SHP77 (cell line): ENCODE results near the gene CCDC157.
"Not testable (repeated sequence)": the region's sequence is repeated elsewhere in the genome, so short reads cannot be mapped to it uniquely, and the experiment has no call there.

Experiments used
- DNase-seq, 2 experiments: peaks; one replicate each; lab custom pipeline; 2025; lab: John Stamatoyannopoulos, UW

CCDC157 gene

DNA sequence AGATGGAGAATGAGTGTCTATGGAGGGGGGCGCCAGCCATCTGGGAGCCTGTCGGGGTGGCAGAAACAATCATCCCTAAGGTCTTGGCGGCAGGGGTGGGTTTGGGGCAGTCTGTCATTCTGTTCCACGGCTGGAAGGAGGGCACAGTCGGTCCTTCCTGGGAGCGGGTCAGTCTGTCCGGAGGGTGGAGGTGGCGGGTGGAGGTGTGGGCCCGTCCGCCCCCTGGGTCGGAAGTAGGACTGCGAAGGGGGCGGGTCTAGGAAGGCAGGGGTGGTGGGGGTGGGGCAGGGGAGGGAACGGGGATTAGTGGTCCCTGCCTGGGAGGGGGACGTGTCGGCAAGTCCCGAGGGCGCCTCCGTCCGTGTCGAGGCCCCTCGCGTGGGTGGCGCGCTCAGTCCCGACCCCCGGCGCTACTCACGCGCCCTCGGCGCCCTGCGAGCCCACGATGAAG lies 30.5 kb upstream of the CCDC157 start:
- no peak for DNase-seq

DNA sequence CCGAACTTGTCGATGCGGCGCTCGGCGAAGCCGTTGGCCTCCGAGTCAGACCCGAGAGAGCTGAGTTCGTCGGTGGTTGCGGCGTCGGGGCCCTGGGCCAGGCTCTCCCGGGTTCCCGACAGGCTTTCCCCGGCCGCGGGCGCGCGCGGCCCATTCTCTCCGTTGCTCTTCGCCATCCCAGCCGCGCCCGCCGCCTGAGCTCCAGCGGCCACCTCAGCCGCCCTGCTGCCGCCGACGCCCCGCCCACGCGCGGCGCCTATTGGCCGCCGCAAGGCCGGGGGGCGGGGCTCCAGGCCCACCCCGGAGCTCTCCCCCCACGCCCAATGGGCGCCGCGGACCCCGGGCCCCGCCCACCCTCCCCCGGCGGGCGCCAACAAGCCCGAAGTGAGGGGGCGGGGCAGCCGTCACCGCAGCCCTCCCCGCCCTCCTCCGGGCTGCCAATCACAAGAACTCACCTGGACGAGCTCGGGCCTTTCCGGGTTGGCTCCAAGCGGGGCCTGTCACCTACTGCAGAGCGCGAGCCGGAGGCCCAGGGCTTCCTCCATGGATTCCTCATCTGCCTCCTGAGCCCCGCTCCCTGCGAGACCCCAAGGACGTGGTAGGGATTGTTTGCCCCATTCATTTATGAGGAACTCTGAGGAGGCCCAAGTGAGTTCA lies 30.0 kb upstream of the CCDC157 start, which contains the start of gene TBC1D10A:
Gene TBC1D10A, minus strand, starts transcription at position 236 of the 657 bp plus-strand sequence. Its CDS starts 60 bp downstream, at position 176.
- DNase-seq: peak; percentile 89 to 93

DNA sequence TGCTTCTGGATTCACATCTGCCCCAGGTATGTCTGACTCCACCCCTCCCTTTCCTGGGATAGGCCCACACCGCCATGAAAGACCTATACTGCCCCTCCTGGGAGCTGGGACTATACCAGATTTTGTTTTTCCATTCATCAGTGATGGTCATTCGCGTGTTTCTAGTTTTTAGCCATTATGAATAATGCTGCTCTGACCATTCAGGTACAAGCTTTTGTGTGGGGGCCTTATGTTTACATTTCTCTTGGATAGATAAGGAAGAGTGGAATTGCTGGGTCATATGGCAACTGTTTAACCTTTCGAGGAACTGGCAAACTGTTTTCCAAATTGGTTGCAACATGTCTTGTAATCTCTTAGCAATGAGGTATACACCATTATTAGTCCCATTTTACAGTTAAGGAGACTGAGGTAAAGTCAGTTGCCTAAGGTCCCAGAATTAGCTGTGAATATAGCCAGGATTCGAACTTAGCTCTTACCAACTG lies 28.9 kb upstream of the CCDC157 start:
- DNase-seq: no peak

DNA sequence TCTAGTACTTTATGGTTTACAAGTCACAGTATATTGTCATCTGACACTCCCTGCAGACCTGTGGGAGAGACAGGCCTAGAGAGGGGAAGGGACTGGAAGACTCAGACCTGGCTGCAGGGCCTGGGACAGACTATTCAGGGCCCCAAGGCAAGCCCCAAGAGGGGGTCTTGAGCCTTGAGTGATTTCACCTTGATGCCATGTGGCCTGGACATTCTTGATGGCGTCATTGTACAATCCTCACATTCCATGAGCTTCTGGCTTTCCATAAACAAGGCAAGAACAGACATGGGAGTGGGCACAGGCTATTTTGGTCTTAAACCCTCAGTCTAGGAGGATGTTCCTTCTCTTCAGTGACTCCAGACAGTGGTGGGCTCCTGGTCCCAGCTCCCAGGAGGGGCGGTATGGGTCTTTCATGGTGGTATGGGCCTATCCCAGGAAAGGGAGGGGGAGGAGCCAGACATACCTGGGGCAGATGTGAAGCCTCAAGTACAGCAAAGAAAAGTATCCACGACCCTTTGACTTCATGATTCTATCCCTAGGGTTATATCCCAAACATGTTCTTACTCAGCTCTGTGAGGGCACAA lies 28.2 kb upstream of the CCDC157 start:
- no peak for DNase-seq

DNA sequence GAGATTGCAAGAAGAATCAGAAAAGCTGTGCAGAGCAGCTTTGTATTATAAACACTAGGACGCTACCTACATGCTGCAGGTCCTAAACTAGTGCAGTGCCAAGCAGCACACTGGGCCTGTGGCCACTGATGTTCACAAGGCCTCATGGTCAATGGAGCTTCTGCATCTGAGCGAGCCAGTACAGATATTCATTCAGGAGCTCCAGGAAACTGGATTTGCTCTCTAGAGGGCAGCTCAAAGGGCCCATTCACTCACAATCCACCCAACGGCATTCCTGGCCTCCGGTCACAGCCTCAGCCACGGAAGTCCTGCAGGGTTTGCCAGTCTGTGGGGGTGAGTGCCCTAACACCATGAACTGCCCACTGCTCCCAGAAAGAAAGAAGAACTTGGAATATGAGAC lies 24.3 kb upstream of the CCDC157 start:
- no peak for DNase-seq

DNA sequence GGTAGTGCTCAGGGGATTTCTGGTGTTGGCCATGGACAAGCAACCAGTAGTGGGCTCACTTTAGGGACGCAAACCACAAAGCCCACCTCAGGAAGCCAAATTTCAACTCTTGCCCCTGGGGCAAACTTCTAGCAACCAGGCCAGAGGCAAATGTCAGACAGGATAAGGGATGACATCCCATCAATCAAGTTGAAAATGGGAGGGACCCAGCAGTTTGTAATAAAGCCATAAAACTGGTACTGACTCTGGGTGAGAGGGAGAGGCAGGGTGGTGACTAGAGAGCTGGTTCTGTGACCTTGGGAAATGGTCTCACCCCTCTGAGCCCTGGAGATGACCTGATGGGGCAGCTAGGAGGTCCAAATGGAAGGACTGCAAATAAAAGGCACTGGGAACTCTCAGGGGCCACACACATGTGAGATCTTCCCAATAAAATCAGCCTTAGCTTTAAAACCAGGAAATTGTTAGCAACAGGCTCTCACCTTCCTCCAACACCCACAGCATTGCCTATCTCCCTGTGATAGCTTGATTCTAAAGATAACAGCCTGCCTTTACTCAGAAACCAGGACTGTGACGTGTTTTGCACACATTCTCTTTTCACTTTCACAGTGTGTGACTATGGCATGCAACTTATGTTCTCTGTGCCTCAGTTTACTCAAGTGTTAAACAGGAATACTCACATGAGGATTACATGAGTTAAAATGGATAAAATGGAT lies 23.7 kb upstream of the CCDC157 start:
- DNase-seq: no peak

DNA sequence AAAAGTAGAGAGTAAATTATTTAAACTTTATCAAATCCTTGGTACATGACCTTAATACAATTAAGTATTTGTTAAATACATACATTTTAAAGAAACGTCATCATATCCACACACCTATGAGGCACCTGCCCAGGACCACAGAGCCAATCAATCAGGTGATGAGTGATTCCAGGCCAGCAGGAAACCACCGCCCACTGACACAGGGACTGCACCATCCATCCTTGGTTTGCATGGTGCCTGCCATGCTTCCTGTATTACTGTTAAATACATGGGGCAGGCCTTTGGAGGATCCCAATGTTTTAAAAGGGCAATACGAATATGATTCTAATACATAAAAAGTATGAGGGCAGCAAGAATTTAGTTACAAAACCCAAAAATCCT lies 23.1 kb upstream of the CCDC157 start:
- DNase-seq: no peak

DNA sequence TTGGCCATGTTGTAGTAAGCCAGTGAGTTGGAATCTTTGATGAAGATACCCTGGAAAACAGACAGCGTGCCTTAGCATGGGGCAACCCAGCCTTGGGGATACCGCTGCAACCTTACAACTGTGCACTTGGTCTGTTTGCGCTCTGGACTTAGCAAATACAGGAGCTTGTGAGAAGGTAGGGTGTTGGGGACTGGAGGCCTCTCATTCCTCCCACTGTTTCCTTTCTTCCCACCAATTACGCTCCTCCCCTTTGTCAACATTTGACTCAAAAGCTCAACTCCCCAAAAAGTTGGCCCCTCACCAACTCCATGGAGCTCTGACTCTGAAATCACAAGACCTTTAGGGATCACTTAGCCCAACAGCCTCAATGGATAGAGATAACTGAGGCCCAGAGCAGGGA lies 22.2 kb upstream of the CCDC157 start:
- DNase-seq: no peak

DNA sequence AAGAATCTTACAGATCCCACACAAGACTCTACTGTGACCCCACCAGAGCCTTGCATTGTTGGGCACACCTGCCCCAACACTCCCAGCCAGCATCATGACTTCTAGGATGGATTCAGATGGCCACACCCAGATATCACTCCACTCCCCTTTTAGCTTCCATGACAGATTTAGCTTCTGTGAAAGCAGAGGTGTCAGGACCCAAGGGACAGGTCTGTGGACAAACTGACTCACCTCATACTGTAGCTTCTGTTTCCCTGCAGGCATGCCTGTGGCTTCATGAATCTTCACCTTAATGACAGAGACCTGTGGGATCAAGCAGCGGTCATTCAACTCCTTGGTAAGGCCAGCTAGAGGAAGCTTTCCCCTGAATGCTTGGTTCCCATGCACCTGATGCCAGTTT lies 21.6 kb upstream of the CCDC157 start:
- DNase-seq: no peak

DNA sequence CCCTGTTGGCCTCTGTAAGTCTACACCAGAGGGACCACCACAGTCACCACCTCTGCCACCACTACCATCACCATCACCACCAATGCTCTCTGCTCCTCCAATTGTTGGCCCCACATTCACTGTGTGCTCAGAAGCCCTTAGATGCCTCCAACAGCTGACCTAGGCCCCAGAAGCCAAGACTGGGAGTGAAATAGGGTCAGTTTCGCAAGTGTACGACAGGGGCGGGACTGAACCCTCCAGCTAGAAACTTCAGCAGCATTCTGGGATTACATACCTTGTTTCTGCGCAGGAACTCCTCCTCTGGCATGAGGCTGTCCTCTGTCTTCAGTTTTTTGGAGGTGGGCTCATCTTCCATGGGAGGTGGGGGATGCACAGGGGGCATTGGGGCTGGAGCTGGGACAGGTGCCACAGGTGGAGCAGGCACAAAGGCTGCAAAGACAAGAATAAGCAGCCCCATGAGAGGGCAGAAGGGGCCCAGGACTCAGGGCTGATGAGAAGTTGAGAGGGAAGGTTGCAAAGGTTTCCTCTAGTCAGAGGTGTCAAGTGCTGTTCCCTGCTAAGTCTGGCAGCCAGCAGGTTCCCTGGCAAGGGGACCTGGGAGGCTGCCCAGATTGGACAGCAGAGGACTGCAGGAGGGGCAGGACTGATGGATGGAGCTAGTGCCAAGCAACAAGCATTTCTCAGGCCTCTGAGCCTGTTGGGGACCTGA lies 19.9 kb upstream of the CCDC157 start:
- no peak for DNase-seq

DNA sequence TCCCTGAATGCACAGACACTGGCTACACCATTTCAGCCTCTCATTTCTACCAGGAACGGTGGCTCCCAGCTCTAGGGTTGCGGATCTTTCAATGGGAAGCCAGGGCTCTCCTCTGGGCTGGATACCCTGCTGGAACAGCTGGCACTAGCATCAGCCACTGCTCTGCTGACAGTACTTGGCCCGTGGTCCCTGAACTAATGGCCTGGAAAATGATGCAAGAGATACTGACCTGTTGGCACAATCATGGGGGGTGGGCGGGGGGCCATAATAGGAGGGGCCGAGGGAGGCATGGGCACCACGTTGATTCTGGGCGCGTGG lies 19.4 kb upstream of the CCDC157 start:
- DNase-seq: no peak

DNA sequence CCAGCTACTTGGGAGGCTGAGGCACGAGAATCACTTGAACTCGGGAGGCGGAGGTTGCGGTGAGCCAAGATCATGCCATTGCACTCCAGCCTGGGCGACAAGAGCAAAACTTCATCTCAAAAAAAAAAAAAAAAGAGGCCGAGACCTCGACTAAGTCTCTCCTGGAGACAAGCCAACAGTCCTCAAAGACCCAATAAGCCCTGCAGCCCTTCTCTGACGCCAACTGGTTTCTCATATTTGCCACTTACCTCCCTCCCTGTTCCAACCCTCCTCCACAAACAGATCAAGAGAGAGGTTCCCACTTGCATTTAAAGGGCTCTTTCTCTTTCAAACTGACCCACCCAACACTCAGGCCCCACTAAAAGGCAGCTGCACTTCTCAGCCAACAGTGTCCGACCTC lies 18.5 kb upstream of the CCDC157 start:
- DNase-seq: not testable (repeated sequence)

DNA sequence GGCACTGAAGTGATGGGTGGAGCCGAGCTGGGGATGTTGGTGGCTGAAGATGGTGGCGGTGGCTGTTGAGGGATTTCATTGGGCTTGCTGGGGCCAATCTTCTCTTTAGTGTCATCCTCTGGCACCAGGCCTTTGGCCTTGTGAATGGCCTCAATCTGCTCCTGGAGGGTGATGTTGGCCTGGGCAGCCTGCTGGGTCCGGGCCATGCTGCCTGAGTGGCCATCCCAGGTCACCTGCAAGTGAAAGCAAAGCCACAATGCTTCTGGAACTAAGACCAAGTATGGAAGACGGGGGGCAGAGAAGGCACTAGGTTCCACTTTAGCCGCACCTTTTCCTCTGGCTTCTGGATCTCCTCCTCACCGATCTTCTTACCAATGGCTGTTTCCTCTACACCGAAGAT lies 18.0 kb upstream of the CCDC157 start:
- DNase-seq: no peak

DNA sequence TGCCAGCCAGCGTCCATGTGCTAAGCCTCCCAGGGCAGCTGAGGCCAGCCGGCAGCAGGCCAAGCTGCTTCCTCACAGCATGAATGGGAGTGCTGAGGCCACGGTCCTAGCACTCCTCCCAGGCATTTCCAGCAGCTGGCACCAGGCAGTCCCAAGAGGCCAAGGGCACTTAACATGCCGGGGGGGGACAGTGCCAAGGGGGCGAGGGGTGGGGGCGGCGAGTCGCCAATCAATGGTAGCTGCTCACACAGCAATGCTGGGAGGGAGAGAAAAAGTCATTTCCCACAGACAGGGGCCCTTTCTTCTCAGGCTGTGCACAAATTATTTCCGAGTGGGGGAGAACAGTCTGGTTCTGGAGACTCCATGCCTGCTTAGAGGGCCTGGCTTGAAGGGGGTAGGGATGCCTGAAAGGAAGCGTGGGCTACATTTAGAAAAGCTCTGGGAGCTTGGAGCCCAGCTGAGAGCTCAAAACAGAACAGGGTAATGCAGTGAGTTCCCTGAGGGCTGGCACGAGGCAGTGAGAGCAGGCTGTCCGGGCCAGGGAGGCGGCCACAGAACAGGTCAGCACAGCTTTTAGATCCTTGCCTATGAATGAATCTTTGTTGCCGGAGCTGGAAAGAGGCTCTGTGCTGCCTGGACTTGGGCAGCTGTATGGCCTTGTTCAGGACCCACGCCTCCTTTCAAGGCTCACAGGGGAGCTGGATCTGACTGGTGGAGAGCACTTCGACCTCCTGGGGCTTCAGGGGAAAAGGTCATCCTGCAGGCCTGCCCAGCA lies 15.7 kb upstream of the CCDC157 start:
- no peak for DNase-seq

DNA sequence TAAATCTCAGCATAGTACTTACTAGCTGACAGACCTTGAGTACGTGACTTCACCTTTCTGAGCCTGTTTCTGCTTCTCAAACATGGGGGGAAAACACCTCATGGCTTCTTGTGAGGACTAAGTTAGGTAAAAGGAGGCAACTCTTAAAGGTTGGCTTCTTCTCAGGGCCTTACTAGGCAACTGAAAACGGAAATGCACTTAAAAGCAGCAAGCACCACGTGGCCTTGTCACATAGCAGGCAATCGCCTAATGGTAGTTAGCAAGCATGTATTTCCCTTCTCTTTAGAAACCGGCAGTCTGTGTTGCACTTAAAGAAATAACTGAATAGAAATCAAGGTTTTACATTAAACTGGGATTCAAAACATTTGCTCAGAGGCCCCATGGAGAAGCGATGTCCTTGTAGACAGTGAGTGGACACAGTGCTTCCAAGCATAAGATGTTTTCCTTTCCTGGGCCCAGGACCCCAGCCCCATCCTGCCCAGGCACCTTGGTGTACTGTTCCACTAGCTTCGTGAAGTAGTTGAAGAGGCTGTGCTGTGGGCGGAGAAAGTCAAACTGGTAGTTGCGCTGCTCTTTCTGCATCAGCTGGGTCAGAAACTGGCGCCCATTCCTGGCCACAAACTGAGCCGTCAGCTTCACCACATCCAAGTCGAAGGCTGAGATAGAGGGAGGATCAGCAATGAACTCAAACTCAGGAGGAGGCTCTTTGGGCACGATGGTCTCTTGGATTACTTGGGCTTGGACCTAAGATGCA lies 12.2 kb upstream of the CCDC157 start:
- DNase-seq: no peak

DNA sequence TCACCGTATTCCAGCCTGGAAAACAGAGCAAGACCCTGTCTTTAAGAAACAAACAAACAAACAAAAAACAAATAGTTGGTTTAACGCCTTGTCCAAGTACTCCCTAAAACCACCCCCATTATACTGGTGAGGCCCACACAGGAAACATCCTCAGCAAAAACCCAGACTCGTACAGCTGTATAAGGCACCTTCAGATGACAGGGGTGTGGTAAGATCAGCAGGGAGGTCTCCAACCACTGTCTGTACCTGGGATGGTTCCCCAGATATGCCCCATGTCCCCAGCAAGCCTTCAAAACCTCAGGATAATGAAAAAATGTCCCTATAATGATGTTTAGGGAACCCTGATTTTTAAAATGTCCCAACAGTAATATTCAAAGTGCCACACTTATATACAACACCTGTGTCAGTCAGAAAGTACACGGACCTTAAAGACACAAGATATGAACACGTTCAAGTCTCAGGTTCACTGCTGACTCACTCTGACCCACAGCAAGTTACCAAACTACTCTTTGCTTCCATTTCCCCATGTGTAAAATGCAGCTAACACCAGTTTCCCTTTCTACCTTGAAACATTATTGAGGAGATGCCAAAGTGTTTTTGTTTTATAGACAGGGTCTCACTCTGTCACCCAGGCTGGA lies 9.4 kb upstream of the CCDC157 start:
- no peak for DNase-seq

DNA sequence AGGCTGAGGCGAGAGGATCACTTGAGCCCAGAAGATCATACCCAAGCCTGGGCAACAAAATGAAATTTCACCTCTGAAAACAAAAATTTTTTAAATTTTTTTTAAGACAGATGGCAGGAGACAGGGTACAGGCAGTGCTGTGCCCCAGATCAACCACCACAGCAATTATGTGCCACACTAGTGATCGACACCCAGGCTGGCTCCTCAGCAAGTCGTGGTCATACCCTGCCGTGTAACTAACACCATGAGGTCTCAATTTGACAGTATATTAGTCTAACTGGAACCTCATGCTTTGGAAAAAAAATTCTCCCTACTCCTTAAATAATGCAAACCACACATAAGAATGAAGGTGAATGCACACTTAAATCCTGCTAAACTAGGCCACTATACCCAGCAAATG lies 8.4 kb upstream of the CCDC157 start:
- no peak for DNase-seq

DNA sequence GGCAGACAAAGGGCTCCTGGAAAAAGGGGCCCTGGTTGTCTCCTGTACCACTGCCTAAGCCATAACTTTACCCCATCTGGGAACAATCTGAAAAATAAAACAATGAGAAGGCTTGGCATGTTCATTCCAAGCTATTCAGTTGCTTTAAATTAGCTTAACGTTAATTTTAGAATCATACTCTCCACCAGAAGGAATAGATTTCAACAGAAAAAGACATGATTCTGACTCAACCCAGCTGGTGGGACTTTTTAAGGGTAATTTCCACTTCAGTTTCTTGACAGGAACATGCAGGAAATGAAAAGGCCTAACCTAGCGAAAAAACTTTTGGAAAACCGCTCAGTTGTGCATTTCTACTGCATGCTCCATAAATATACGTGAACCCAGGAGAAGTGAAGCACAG lies 8.0 kb upstream of the CCDC157 start:
- no peak for DNase-seq

DNA sequence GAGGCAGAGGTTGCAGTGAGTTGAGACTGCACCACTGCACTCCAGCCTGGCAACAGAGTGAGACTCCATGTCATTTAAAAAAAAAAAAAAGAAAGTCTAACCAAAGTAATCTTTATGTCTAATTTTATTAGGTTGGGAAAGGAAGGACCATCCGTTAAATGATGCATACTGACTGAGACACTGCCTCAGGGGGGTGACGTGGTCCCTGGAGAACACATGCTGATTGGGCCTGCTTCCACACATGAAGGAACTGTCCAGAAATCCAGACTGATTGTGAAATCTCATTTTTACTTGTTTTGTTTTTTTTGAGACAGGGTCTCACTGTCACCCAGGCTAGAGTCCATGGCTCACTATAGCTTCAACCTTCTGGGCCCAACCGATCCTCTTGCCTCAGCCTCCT lies 5.6 kb upstream of the CCDC157 start:
- DNase-seq: no peak

DNA sequence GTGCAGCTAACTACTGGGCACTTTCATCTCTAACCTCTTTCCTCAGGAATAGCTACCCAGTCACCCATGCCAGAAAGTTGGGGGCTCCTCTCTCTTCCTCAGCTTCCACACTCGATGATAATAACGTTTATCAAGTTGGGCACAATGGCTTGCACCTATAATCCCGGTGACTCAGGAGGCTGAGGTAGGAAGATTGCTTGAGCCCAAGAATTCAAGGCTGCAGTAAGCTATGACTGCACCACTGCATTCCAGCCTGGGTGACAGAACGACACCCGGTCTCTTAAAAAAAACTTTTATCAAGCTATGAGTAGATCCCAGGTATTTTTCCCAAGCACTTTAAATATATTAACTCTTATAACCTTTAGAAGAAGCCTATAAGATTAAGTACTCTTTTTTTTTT lies 2.2 kb upstream of the CCDC157 start:
- no peak for DNase-seq

DNA sequence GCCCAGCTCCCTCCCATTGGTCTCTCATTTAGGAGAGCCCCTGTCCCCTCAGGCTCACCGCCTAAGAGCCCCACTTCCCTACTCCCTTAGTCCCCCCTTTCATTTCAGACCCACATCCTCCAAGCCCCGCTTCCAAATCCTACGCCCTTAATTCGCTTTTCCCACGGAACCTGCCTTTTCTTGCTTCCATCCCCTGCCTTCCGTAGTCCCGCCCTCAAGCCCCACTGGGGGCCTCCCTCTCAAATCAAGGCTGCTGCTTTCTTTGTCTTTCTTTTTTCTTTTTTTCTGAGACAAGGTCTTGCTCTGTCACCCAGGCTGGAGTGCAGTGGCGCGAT lies 396 bp downstream of the CCDC157 start:
- DNase-seq: no peak
